Prostate gland (tissue), 2 donors: ENCODE data around the gene TMEM132A.

ENCODE experiments used
- CTCF ChIP-seq, 4 experiments: fragments of 200-600 bp in 2 of 4; fragments of 450-650 bp in 2 of 4; sonication (generic) in 2 of 4; IDR thresholded peaks; 1 replicate in 3 of 4; 2 replicates in 1 of 4; pipeline ENCODE4 v1.5.1; 2016 to 2019; ENCODE audit warnings: antibody characterized with exemption in 4 of 4, mild to moderate bottlenecking in 2 of 4, moderate library complexity in 2 of 4
- POLR2A ChIP-seq: fragments of 450-650 bp; IDR thresholded peaks from one replicate; pipeline ENCODE4 v1.6.1; 2016; ENCODE audit warnings: antibody characterized with exemption, mild to moderate bottlenecking

DNA sequence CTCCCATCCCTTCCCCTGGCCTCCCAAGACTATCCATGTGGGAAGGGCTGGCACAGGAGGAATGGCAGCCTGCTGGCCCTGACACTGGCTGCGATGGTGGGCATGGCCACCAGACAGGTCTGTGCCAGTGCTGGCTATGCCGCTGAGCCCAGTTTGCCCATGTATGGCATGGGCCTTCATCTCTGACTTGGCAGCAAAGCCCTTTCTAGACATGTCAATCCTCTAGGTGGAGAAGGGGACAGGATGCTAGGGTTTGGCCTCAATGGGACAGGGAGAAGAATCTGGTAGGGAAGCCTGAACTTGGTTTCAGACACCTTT lies 48.1 kb upstream of the TMEM132A start:
- TF ChIP-seq CTCF (IDR thresholded peaks at IDR 0.05) (no peak), POLR2A (no peak)
